ENCODE measurements around the gene TTBK2. TPM values are rescaled to one million over a fixed set of nuclear protein-coding genes. Genes with fewer than 3 reads are reported as not detected.

TTBK2 gene
- total RNA-seq, 4 donors from 2014 or later: 6.0 to 16.2 (median 11.9) TPM

- no peak for TF ChIP-seq CTCF (IDR thresholded peaks at IDR 0.05)
- no peak for TF ChIP-seq POLR2A (IDR thresholded peaks at IDR 0.05)
- intact Hi-C loops (cut with DNase I; ENCODE audit: low total_unique reads): no loop called here
- WGBS, 2 donors: 96 to 98% methylated on average over 2 of the region's 2 CpGs
- DNase-seq (ENCODE audit: low spot score in 2 of 2): no peak
- H3K4me3 ChIP-seq (ENCODE audit: low read depth, poor library complexity, severe bottlenecking): no peak overlapping the region
Measured at GRCh38 chr15:42868683-42869082, 51.9 kb downstream of the TTBK2 start.

GRCh38 chr15:42863572-42864239 lies 56.9 kb downstream of the TTBK2 start:
- 71 to 76% methylated on average over 2 of the region's 2 CpGs for WGBS, 2 donors
- intact Hi-C loops (cut with DNase I; ENCODE audit: low total_unique reads): no loop called here
- no peak overlapping the region for H3K4me3 ChIP-seq (ENCODE audit: low read depth, poor library complexity, severe bottlenecking)
- no peak for TF ChIP-seq POLR2A (IDR thresholded peaks at IDR 0.05)
- TF ChIP-seq CTCF (IDR thresholded peaks at IDR 0.05): no peak
- no peak for DNase-seq (ENCODE audit: low spot score in 2 of 2)

GRCh38 chr15:42858999-42859789 lies 61.4 kb downstream of the TTBK2 start:
- no peak overlapping the region for H3K4me3 ChIP-seq (ENCODE audit: low read depth, poor library complexity, severe bottlenecking)
- WGBS, 2 donors: 93 to 98% methylated on average over 2 of the region's 2 CpGs
- no peak for DNase-seq (ENCODE audit: low spot score in 2 of 2)
- intact Hi-C loops (cut with DNase I; ENCODE audit: low total_unique reads): no loop called here
- TF ChIP-seq POLR2A (IDR thresholded peaks at IDR 0.05) (no peak), CTCF (IDR thresholded peaks at IDR 0.05) (no peak)

GRCh38 chr15:42858540-42858939 lies 62.0 kb downstream of the TTBK2 start:
- peak in 1 of 2 donors; percentile 17 for DNase-seq (ENCODE audit: low spot score in 2 of 2)
- H3K4me3 ChIP-seq (ENCODE audit: low read depth, poor library complexity, severe bottlenecking): no peak overlapping the region
- intact Hi-C loops (cut with DNase I; ENCODE audit: low total_unique reads): no loop called here
- TF ChIP-seq CTCF (IDR thresholded peaks at IDR 0.05) (no peak), POLR2A (IDR thresholded peaks at IDR 0.05) (no peak)
- 38 to 45% methylated on average over 2 of the region's 2 CpGs for WGBS, 2 donors

GRCh38 chr15:42854576-42854975 lies 66.0 kb downstream of the TTBK2 start:
- TF ChIP-seq CTCF (IDR thresholded peaks at IDR 0.05) (no peak), POLR2A (IDR thresholded peaks at IDR 0.05) (no peak)
- DNase-seq (ENCODE audit: low spot score in 2 of 2): no peak
- no peak overlapping the region for H3K4me3 ChIP-seq (ENCODE audit: low read depth, poor library complexity, severe bottlenecking)
- intact Hi-C loops (cut with DNase I; ENCODE audit: low total_unique reads): no loop called here
- WGBS, 2 donors: 97% methylated on average over 3 of the region's 3 CpGs
